ENCODE data around the gene ATP6V1C2. TPM values are rescaled to one million over a fixed set of nuclear protein-coding genes. Genes with fewer than 3 reads are reported as not detected.

Gene ATP6V1C2
- polyA plus RNA-seq, 1 donor from 2014 or later = not detected

GRCh38 chr2:10831400-10831985 lies 110.1 kb downstream of the ATP6V1C2 start:
- H3K9ac ChIP-seq (ENCODE audit: low read length) = no peak overlapping the region
- no peaks in the 10 kb centered on the region for H3K79me2 ChIP-seq (replicated peaks; ENCODE audit: insufficient read depth, low read length)
- no peaks in the 10 kb centered on the region for H3K9me3 ChIP-seq (ENCODE audit: low read length)
- no peak overlapping the region for H3K27ac ChIP-seq (ENCODE audit: low read length)
- H3K36me3 ChIP-seq (ENCODE audit: insufficient read depth, low read length) = no peaks in the 10 kb centered on the region
- TF ChIP-seq EP300 (conservative IDR thresholded peaks at IDR 0.05; ENCODE audit: poor library complexity, severe bottlenecking) = no peak
- TF ChIP-seq SMC3 (conservative IDR thresholded peaks at IDR 0.05; ENCODE audit: poor library complexity) = no peak
- TF ChIP-seq CTCF (IDR thresholded peaks at IDR 0.05; ENCODE audit: poor library complexity, severe bottlenecking) = no peak
- no peak for TF ChIP-seq POLR2AphosphoS5 (IDR thresholded peaks at IDR 0.05)
- TF ChIP-seq EZH2 (IDR thresholded peaks at IDR 0.05; ENCODE audit: borderline replicate concordance, insufficient read depth, low read length, poor library complexity, severe bottlenecking) = no peak
- no peak for TF ChIP-seq RAD21 (conservative IDR thresholded peaks at IDR 0.05)
- TF ChIP-seq TAF1 (IDR thresholded peaks at IDR 0.05; ENCODE audit: low read depth) = no peak
- no peak for TF ChIP-seq REST (IDR thresholded peaks at IDR 0.05; ENCODE audit: borderline replicate concordance)
- TF ChIP-seq MXI1 (conservative IDR thresholded peaks at IDR 0.05; ENCODE audit: poor library complexity, severe bottlenecking) = no peak
- no peak overlapping the region for H3K4me2 ChIP-seq (ENCODE audit: low read length)
- H3K4me3 ChIP-seq (ENCODE audit: low read length) = no peak overlapping the region
- no peaks in the 10 kb centered on the region for H3K9me2 ChIP-seq (ENCODE audit: insufficient read depth, low read length)
- H4K20me1 ChIP-seq (ENCODE audit: insufficient read depth) = no peaks in the 10 kb centered on the region
- no peaks in the 10 kb centered on the region for H3K27me3 ChIP-seq (ENCODE audit: insufficient read depth, low read depth, low read length)
- no peaks in the 10 kb centered on the region for H3F3A ChIP-seq (ENCODE audit: insufficient read depth, low read length, poor library complexity, severe bottlenecking)
- H2AFZ ChIP-seq (ENCODE audit: low read depth, low read length) = no peak overlapping the region

- Histone ChIP-seq H3K4me2 (ENCODE audit: low read length) (no peak overlapping the region), H3K27me3 (ENCODE audit: insufficient read depth, low read depth, low read length) (no peaks in the 10 kb centered on the region), H3K4me3 (ENCODE audit: low read length) (peak overlapping the region; percentile 46), H2AFZ (ENCODE audit: low read depth, low read length) (no peak overlapping the region), H3F3A (ENCODE audit: insufficient read depth, low read length, poor library complexity, severe bottlenecking) (no peaks in the 10 kb centered on the region), H3K27ac (ENCODE audit: low read length) (no peak overlapping the region), H4K20me1 (ENCODE audit: insufficient read depth) (no peaks in the 10 kb centered on the region), H3K9me2 (ENCODE audit: insufficient read depth, low read length) (no peaks in the 10 kb centered on the region), H3K9ac (ENCODE audit: low read length) (peak overlapping the region; percentile 32), H3K36me3 (ENCODE audit: insufficient read depth, low read length) (no peaks in the 10 kb centered on the region), H3K79me2 (replicated peaks; ENCODE audit: insufficient read depth, low read length) (no peaks in the 10 kb centered on the region), H3K9me3 (ENCODE audit: low read length) (no peaks in the 10 kb centered on the region)
- TF ChIP-seq RAD21 (conservative IDR thresholded peaks at IDR 0.05) (peak; percentile 100), MXI1 (conservative IDR thresholded peaks at IDR 0.05; ENCODE audit: poor library complexity, severe bottlenecking) (peak; percentile 84), SMC3 (conservative IDR thresholded peaks at IDR 0.05; ENCODE audit: poor library complexity) (peak; percentile 99), EP300 (conservative IDR thresholded peaks at IDR 0.05; ENCODE audit: poor library complexity, severe bottlenecking) (peak; percentile 37), TAF1 (IDR thresholded peaks at IDR 0.05; ENCODE audit: low read depth) (no peak), CTCF (IDR thresholded peaks at IDR 0.05; ENCODE audit: poor library complexity, severe bottlenecking) (peak; percentile 100), REST (IDR thresholded peaks at IDR 0.05; ENCODE audit: borderline replicate concordance) (peak; percentile 51), EZH2 (IDR thresholded peaks at IDR 0.05; ENCODE audit: borderline replicate concordance, insufficient read depth, low read length, poor library complexity, severe bottlenecking) (no peak), POLR2AphosphoS5 (IDR thresholded peaks at IDR 0.05) (peak; percentile 54)
Observed at GRCh38 chr2:10832203-10832936, 110.9 kb downstream of the ATP6V1C2 start.

Data from neural cell (in vitro differentiated cells).